HCEC 1CT (cell line): ENCODE results near the gene TTC9B.

ENCODE experiments used
- DNase-seq: peaks from one replicate; pipeline ENCODE4 v3.0.0-alpha.2; 2017

The TTC9B gene

DNA sequence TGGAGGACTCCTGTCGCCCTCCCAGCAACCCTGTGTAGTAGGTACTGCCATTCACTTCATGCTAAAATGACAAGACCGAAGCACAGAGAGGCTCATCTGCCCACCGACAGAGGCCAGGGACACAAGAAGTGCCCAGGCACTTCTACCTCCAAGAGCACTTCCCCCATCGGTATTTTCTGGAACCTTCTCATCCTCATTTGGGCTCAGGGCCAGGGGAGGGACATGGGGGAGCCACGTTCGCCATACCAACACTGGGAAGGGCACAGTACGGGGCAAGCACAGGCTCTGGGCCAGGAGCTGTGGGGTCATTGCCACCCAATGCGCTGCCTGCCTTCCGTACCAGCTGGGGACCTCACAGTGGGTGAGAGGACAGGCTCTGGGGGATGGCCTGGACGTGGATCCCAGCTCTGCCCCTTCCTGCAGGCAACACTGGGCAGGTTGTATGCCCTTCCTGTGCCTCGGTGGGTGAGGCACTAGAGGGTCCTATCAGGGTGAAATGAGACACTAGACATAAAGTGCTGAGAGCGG, 29.6 kb upstream of the TTC9B start:
- no peak for DNase-seq

DNA sequence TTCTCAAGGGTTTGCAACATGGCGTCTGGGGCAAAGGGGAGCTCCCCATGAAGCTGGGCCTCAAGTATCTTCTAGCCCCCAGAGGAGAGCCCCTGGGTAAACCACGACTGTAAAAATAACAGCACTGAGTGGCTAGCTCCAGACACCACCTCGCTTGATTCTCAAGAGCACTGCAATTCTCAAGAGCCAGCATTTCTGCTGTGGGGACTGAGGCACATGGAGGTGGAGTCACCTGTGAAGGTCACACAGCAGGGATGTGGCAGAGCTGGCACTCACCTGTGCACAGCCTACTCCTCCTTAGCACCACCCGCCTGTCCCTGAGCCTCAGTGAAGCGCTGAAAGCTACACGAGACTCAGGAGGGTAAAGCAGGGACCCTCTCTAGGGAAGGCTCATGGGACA, 29.0 kb upstream of the TTC9B start:
- no peak for DNase-seq

DNA sequence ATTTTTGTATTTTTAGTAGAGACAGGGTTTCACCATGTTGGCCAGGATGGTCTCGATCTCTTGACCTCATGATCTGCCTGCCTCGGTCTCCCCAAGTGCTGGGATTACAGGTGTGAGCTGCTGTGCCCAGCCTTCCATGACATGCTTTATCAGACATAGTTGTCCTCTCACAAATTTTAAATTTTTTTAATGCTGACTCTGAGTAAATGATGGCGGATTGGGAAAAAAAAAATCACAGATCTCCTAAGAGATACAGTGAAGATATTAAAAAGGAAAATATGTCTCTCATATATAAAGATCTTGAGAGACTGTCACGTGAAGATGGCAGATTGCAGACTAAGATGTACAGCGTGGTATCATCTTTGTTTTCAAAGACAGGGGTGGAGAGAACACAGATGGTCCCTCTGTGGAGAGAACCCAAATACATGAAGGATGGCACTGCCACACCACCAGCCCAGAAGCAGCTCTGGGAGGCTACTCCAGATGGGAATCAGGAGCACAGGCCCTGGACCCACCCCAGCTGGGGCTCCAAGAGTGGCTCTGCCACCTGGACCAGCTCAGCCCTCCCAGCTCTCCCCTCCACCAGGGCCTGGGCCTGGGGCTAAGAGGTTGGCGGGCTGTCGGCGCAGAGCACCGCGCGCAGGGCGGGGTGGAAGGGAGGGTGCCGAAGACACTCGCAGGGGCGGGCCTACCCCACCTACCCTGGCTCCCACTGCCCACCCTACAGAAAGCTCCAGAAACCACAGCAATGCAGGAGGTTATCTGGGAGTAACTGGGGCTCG, 28.3 kb upstream of the TTC9B start:
- no peak for DNase-seq

GRCh38 chr19:40245506-40246128, 27.4 kb upstream of the TTC9B start:
- DNase-seq: no peak

DNA sequence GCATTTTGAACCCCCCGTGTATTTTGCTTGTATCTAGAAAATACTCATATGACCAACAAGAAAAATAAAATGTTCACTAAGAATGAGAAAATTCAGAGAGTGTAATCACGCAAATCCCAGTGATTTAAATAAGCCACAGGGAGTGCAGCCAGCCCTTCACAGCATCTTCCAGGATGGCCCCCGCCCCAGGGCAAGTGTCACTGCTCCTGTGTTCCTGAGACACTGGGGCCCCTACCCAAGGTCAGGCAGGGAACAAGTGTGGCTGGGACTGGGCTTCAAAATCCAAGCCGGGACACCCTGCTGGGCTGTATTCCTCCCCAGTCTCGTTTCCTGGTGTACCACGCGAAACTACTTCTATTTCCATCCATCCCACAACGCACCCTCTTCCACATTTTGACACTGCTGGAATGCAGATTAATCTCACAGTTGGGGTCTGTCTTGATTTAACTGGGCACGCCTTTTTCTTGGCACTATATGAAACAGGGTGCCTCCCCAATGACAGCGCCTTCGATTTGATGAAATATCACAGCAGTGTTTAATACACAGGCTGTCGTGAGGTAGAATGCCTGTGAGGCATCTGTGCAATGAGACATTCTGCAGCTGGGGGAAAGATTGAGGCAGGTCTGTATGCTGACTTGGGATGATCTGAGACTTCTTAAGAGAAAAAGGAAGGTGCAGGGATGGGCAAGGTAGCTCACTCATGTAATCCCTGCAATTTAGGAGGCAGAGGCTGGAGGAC, 26.6 kb upstream of the TTC9B start:
- no peak for DNase-seq

GRCh38 chr19:40243181-40243580, 25.0 kb upstream of the TTC9B start:
- no peak for DNase-seq

DNA sequence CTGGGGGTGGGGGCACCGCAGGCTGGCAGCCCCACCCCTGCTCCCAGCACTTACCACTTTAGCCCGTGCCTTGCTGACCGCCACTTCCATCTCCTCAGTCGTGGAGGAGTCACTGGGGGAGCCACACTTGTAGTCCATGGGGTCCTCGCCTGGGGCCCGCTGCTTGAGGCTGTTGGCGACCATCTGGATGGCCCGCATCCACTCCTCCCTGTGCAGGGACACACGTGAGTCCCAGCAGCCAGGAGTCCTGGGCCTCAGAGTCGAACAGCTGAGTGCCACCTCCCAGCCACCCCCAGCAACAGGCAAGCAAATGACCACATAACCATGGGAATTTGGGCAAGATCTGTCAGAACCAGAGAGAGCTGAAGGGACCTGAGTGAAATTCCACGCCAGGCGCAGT, 24.3 kb upstream of the TTC9B start:
- DNase-seq: no peak

GRCh38 chr19:40241809-40242384, 23.7 kb upstream of the TTC9B start:
- DNase-seq: no peak

GRCh38 chr19:40241125-40241808, 23.1 kb upstream of the TTC9B start:
- no peak for DNase-seq

DNA sequence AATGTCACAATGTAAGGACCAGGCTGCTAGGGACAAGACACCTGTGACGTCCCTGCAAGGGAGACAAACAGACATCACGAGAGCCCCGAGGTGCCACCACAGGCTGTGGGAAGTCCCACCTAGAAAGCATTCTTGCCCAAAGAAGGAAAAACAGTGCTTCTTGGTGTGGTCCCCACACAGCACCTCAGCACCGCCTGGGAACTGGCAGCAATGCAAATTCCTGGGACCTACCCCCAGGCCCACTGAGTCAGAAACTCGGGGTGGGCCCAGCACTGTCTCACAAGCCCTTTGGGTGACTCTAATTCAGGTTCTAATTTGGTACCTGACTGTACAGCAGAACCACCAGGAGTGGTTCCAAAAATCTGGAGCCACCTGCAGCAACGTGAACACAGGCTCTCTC, 22.1 kb upstream of the TTC9B start:
- no peak for DNase-seq

- DNase-seq: no peak
Observed at GRCh38 chr19:40239415-40240226, 21.4 kb upstream of the TTC9B start.

DNA sequence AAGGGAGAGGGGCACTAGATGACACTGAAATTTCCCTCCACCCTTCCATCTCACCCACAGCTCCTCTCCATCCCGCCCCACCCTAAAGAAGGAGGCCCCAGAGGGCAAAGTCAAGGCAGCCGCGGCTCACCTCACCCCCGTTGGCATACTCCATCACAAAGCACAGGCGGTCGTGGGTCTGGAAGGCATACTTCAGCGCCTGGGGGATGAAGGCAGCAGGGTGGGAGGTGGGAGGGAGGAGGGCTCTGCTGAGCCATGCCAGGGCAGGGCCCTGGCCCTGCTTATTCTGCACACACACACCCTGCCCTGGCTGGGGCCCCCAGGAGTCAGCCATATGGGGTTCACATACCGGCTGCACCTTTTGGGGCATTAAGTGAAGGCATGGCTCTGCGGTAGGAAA, 20.6 kb upstream of the TTC9B start:
- DNase-seq: no peak

- no peak for DNase-seq
Observed at GRCh38 chr19:40237791-40238190, 19.6 kb upstream of the TTC9B start.

DNA sequence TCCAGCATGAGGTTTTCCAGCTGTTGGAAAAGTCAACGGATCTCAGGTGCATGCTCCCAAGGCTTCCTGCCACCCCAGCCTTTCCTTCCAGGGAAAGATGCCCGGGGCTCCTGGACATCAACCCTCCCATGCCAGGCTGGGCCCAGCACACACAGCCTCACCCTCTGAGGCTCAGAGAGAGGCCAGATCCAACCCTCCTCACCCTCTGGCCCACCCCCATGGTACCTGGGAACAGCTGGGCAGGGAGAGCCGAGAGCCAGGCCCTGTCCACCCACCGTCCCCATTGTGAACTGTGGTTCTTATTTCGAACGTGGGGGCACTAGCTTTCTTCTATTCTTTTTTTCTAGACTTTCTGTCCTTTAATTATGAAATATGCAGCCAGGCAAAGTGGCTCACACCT, 18.2 kb upstream of the TTC9B start:
- DNase-seq: no peak

- DNase-seq: no peak
Observed at GRCh38 chr19:40236026-40236355, 17.8 kb upstream of the TTC9B start.

GRCh38 chr19:40235238-40236025, 17.2 kb upstream of the TTC9B start:
- DNase-seq: no peak

GRCh38 chr19:40234429-40235237, 16.4 kb upstream of the TTC9B start:
- no peak for DNase-seq

GRCh38 chr19:40233811-40234389, 15.7 kb upstream of the TTC9B start:
- DNase-seq: no peak

- DNase-seq: no peak
Observed at GRCh38 chr19:40232949-40233810, 15.0 kb upstream of the TTC9B start.
